Neural cell (in vitro differentiated cells): ENCODE measurements around the gene TIMM22. TPM values are rescaled to one million over a fixed set of nuclear protein-coding genes. Genes with fewer than 3 reads are reported as not detected.
"Not testable (repeated sequence)": the region's sequence is repeated elsewhere in the genome, so short reads cannot be mapped to it uniquely, and the experiment has no call there.

Source experiments
- H2AFZ ChIP-seq: fragments of 200-600, 300-800 bp; sonication (generic), shearing (Covaris generic); 2 replicates; pipeline ENCODE4 v1.6.0; 2014; ENCODE audit warnings: low read depth, mild to moderate bottlenecking, antibody characterized with exemption, low read length, moderate library complexity
- H3F3A ChIP-seq: fragments of 200-600 bp; shearing (Covaris generic); 2 replicates; pipeline ENCODE4 v1.6.1; 2016; ENCODE audit warnings: mild to moderate bottlenecking, moderate library complexity, mixed read lengths, antibody characterized with exemption, low read length; ENCODE audit not compliant: insufficient read depth, poor library complexity, severe bottlenecking
- H3K27ac ChIP-seq: fragments of 200-600, 300-800 bp; sonication (generic), shearing (Covaris generic); 2 replicates; pipeline ENCODE4 v1.5.1; 2014; ENCODE audit warnings: mild to moderate bottlenecking, low read length, moderate library complexity
- H3K27me3 ChIP-seq: fragments of 300-800, 200-600 bp; sonication (generic), shearing (Covaris generic); 2 replicates; pipeline ENCODE4 v1.6.0; 2014; ENCODE audit warnings: mild to moderate bottlenecking, low read depth, low read length, moderate library complexity; ENCODE audit not compliant: insufficient read depth
- H3K36me3 ChIP-seq: fragments of 300-800, 200-600 bp; sonication (generic), shearing (Covaris generic); 2 replicates; pipeline ENCODE4 v1.5.1; 2014; ENCODE audit warnings: mild to moderate bottlenecking, antibody characterized with exemption, low read length, moderate library complexity; ENCODE audit not compliant: insufficient read depth
- H3K4me2 ChIP-seq: fragments of 300-800, 200-600 bp; sonication (generic), shearing (Covaris generic); 2 replicates; pipeline ENCODE4 v1.6.0; 2014; ENCODE audit warnings: mild to moderate bottlenecking, low read length
- H3K4me3 ChIP-seq: fragments of 300-800, 200-600 bp; sonication (generic), shearing (Covaris generic); 2 replicates; pipeline ENCODE4 v1.5.1; 2014; ENCODE audit warnings: mild to moderate bottlenecking, low read length, moderate library complexity
- H3K79me2 ChIP-seq: fragments of 200-600 bp; shearing (Covaris generic); replicated peaks from 2 replicates; pipeline ENCODE4 v1.6.0; 2014; ENCODE audit warnings: mild to moderate bottlenecking, low read length, moderate library complexity; ENCODE audit not compliant: insufficient read depth
- H3K9ac ChIP-seq: fragments of 300-800, 200-600 bp; sonication (generic), shearing (Covaris generic); 2 replicates; pipeline ENCODE4 v1.6.1; 2016; ENCODE audit warnings: mild to moderate bottlenecking, low read length, mixed read lengths
- H3K9me2 ChIP-seq: fragments of 200-600 bp; shearing (Covaris generic); 2 replicates; pipeline ENCODE4 v1.6.1; 2016; ENCODE audit warnings: mild to moderate bottlenecking, low read length, mixed read lengths; ENCODE audit not compliant: insufficient read depth
- H3K9me3 ChIP-seq: fragments of 200-600, 300-800 bp; sonication (generic), shearing (Covaris generic); 2 replicates; pipeline ENCODE4 v1.6.1; 2016; ENCODE audit warnings: mild to moderate bottlenecking, mixed run types, low read length, moderate library complexity, mixed read lengths
- H4K20me1 ChIP-seq: fragments of 200-600 bp; shearing (Covaris generic); 2 replicates; pipeline ENCODE4 v1.6.1; 2016; ENCODE audit warnings: mild to moderate bottlenecking, mixed run types; ENCODE audit not compliant: insufficient read depth
- EP300 ChIP-seq: fragments of 450-650 bp; conservative IDR thresholded peaks from 2 replicates; pipeline ENCODE4 v1.6.1; 2014; ENCODE audit warnings: antibody characterized with exemption, mild to moderate bottlenecking, moderate library complexity; ENCODE audit not compliant: poor library complexity, severe bottlenecking
- EZH2 ChIP-seq: fragments of 200-600, 300-800 bp; shearing (Covaris generic), sonication (generic); IDR thresholded peaks from 2 replicates; pipeline ENCODE4 v1.6.1; 2014; ENCODE audit warnings: antibody characterized with exemption, low read length, borderline replicate concordance, mild to moderate bottlenecking; ENCODE audit not compliant: insufficient read depth, poor library complexity, severe bottlenecking
- RAD21 ChIP-seq: fragments of 450-650 bp; conservative IDR thresholded peaks from 2 replicates; pipeline ENCODE4 v1.6.1; 2014; ENCODE audit warnings: antibody characterized with exemption, mild to moderate bottlenecking, moderate library complexity
- SMC3 ChIP-seq: fragments of 450-650 bp; conservative IDR thresholded peaks from 2 replicates; pipeline ENCODE4 v1.6.1; 2014; ENCODE audit warnings: antibody characterized with exemption, mild to moderate bottlenecking, moderate library complexity; ENCODE audit not compliant: poor library complexity
- polyA plus RNA-seq: library from polyadenylated mRNA; depleted of rRNA; stranded (reverse); fragments of >200 nt; gene quantifications from 2 replicates; pipeline ENCODE4 v1.2.3, GENCODE V29; 2014
- TF ChIP-seq, protein P1 (sequence below): IDR thresholded peaks from 2 replicates; pipeline ENCODE4 v1.6.1; 2012; ENCODE audit warnings: borderline replicate concordance
- TF ChIP-seq, protein P2 (sequence below): fragments of 450-650 bp; IDR thresholded peaks from 2 replicates; pipeline ENCODE4 v1.5.1; 2014; ENCODE audit warnings: antibody characterized with exemption, mild to moderate bottlenecking, moderate library complexity; ENCODE audit not compliant: poor library complexity, severe bottlenecking

Gene TIMM22
- polyA plus RNA-seq, 1 donor from 2014 or later, result 16.7 TPM

DNA sequence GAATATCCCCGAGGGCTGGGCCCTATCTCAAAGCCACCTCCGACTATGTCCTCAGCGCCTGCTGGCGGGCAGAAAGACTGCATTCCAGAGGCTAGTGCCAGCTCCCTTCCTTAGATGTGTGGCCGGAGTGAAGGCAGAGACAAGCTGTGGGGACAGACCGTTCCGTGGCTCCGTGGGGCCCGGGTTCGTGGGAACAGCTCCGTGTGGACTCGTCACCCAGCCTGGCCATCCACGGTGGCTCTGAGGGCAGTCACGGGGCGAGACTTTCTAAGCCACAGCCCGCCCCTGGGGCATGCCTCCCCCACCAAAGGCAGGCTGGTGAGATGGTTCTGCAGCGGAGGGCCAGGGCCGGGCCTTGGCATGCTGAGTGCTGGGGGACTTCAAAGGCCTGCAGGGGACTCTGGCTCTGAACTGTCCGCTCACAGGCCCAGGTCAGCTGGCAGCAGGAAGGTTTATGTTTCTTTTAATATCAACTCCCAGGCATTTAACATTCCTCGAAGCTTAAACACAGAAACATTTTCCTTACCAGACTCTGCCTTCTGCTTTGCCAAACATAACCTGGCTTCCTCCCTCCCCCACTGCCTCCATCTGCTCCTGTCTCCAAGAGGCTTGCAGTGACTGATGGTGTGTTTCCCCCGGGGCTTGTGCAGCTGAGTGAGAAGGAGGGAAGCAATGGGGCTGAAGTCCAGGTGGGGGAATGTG, 50.4 kb downstream of the TIMM22 start:
- Histone ChIP-seq H3K9me2 (no peaks in the 10 kb centered on the region), H3K4me3 (no peak overlapping the region), H2AFZ (no peak overlapping the region), H3K27me3 (no peaks in the 10 kb centered on the region), H3K9me3 (no peaks in the 10 kb centered on the region), H3F3A (no peaks in the 10 kb centered on the region), H3K4me2 (no peak overlapping the region), H3K79me2 (no peaks in the 10 kb centered on the region), H3K36me3 (peaks cover 4% of the 10 kb centered on the region), H3K27ac (no peak overlapping the region), H4K20me1 (no peaks in the 10 kb centered on the region), H3K9ac (no peak overlapping the region)
- TF ChIP-seq RAD21 (no peak), SMC3 (no peak), EZH2 (no peak), EP300 (no peak)
- TF ChIP-seq, protein P1, sequence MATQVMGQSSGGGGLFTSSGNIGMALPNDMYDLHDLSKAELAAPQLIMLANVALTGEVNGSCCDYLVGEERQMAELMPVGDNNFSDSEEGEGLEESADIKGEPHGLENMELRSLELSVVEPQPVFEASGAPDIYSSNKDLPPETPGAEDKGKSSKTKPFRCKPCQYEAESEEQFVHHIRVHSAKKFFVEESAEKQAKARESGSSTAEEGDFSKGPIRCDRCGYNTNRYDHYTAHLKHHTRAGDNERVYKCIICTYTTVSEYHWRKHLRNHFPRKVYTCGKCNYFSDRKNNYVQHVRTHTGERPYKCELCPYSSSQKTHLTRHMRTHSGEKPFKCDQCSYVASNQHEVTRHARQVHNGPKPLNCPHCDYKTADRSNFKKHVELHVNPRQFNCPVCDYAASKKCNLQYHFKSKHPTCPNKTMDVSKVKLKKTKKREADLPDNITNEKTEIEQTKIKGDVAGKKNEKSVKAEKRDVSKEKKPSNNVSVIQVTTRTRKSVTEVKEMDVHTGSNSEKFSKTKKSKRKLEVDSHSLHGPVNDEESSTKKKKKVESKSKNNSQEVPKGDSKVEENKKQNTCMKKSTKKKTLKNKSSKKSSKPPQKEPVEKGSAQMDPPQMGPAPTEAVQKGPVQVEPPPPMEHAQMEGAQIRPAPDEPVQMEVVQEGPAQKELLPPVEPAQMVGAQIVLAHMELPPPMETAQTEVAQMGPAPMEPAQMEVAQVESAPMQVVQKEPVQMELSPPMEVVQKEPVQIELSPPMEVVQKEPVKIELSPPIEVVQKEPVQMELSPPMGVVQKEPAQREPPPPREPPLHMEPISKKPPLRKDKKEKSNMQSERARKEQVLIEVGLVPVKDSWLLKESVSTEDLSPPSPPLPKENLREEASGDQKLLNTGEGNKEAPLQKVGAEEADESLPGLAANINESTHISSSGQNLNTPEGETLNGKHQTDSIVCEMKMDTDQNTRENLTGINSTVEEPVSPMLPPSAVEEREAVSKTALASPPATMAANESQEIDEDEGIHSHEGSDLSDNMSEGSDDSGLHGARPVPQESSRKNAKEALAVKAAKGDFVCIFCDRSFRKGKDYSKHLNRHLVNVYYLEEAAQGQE, result no peak
- TF ChIP-seq, protein P2, sequence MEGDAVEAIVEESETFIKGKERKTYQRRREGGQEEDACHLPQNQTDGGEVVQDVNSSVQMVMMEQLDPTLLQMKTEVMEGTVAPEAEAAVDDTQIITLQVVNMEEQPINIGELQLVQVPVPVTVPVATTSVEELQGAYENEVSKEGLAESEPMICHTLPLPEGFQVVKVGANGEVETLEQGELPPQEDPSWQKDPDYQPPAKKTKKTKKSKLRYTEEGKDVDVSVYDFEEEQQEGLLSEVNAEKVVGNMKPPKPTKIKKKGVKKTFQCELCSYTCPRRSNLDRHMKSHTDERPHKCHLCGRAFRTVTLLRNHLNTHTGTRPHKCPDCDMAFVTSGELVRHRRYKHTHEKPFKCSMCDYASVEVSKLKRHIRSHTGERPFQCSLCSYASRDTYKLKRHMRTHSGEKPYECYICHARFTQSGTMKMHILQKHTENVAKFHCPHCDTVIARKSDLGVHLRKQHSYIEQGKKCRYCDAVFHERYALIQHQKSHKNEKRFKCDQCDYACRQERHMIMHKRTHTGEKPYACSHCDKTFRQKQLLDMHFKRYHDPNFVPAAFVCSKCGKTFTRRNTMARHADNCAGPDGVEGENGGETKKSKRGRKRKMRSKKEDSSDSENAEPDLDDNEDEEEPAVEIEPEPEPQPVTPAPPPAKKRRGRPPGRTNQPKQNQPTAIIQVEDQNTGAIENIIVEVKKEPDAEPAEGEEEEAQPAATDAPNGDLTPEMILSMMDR, result no peak

DNA sequence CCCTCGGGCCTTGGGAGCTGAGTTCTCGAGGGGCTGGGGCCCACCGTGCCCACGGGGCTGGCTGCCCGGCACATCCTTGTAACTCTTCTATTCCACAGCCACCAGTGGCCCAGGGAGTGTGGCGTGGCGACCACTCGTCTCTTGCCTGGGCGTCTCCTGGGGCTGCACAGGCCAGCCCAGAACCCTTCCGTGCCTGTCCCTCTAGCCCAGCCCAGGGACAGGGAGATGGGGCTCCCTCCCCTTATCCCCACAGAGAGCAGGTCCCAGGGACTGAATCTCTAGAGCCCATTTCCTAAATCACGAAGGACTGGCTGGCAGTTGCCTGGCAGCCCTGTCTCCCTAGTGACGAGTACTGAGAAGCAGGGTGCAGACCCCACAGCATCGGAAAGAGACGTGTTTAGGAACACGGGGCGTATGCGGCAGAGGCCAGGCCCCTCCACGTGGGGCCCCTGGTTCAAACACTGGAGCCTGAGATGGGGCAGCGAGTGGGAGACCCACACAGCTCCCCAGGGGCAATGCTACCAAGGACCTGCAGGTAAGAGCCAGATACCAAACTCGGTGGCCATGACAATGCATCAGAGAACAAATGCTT, 51.0 kb downstream of the TIMM22 start:
- no peak overlapping the region for H3K9ac ChIP-seq
- H3K36me3 ChIP-seq, result no peaks in the 10 kb centered on the region
- H3F3A ChIP-seq, result no peaks in the 10 kb centered on the region
- no peak for TF ChIP-seq RAD21
- no peak overlapping the region for H2AFZ ChIP-seq
- no peak overlapping the region for H3K4me3 ChIP-seq
- no peak overlapping the region for H3K27ac ChIP-seq
- no peaks in the 10 kb centered on the region for H3K9me3 ChIP-seq
- no peaks in the 10 kb centered on the region for H3K79me2 ChIP-seq
- no peak overlapping the region for H3K4me2 ChIP-seq
- no peaks in the 10 kb centered on the region for H4K20me1 ChIP-seq
- no peaks in the 10 kb centered on the region for H3K27me3 ChIP-seq
- no peaks in the 10 kb centered on the region for H3K9me2 ChIP-seq

DNA sequence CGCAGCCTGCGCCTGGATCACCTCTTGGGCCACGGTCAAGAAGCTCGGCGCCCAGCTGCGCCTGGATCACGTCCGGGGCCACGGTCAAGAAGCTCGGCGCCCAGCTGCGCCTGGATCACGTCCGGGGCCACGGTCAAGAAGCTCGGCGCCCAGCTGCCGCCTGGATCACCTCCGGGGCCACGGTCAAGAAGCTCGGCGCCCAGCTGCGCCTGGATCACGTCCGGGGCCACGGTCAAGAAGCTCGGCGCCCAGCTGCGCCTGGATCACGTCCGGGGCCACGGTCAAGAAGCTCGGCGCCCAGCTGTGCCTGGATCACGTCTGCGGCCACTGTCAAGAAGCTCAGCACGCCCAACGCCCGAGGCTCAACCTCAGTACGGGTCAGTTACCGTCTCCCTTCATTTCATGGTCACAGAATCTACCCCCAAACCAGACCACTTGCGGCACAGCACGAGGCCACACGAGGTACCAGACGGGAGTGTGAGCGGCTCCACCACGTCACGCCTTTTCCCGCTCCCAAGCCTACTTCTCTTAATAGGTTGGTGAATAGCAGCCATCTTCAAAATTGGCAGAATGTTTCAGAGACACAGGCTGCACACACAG, 51.7 kb downstream of the TIMM22 start:
- not testable (repeated sequence) for H3K27ac ChIP-seq, H3K4me2 ChIP-seq, H3K9ac ChIP-seq, H2AFZ ChIP-seq, H3K27me3 ChIP-seq, H3K36me3 ChIP-seq, H3K79me2 ChIP-seq, H3K4me3 ChIP-seq, H4K20me1 ChIP-seq, H3K9me2 ChIP-seq, H3K9me3 ChIP-seq, H3F3A ChIP-seq
